Testis (tissue), 3 donors: ENCODE data around the gene FILIP1L. TPM values are rescaled to one million over a fixed set of nuclear protein-coding genes. Genes with fewer than 3 reads are reported as not detected.

Experiments used
- DNase-seq: peaks from one replicate; pipeline ENCODE4 v3.0.0-alpha.2; 2019
- H3K27ac ChIP-seq, 2 donors: fragments of 200-600 bp; sonication (generic); one replicate each; pipeline ENCODE4 v1.5.1; 2019
- H3K27me3 ChIP-seq: fragments of 200-600 bp; sonication (generic); one replicate; pipeline ENCODE4 v1.5.1; 2019
- H3K36me3 ChIP-seq: fragments of 200-600 bp; sonication (generic); one replicate; pipeline ENCODE4 v1.5.1; 2017; ENCODE audit warnings: low read depth; ENCODE audit errors: missing control alignments
- H3K4me1 ChIP-seq: fragments of 200-600 bp; sonication (generic); one replicate; pipeline ENCODE4 v1.5.1; 2019
- H3K4me3 ChIP-seq, 2 donors: fragments of 200-600 bp; sonication (generic); one replicate each; pipeline ENCODE4 v1.5.1; 2017 to 2019
- H3K9me3 ChIP-seq: fragments of 200-600 bp; sonication (generic); one replicate; pipeline ENCODE4 v1.5.1; 2017
- POLR2A ChIP-seq: fragments of 450-650 bp; IDR thresholded peaks from one replicate; pipeline ENCODE4 v1.6.1; 2017; ENCODE audit warnings: antibody characterized with exemption, mild to moderate bottlenecking, moderate library complexity
- WGBS, 2 donors: methylation state at CpG; one replicate each; pipeline ENCODE4 v1.1.5; 2018; 5-methylcytosine and 5-hydroxymethylcytosine counted together
- intact Hi-C: fragments of 100-400 bp; cut with DNase I; formaldehyde crosslinking; loops from one replicate; pipeline ENCODE4 v1.15.1; 2023; ENCODE audit warnings: low total_unique reads
- polyA plus RNA-seq: library from polyadenylated mRNA; stranded (reverse); fragments of 350-450 nt; fragmentation: Illumina TruSeq; extraction: RNeasy Lipid Tissue Mini Kit (QIAGEN cat#74804); gene quantifications from one replicate; pipeline ENCODE4 v1.2.3, GENCODE V29; 2014; ENCODE audit warnings: low read depth, low replicate concordance; ENCODE audit not compliant: insufficient read depth
- total RNA-seq, 2 donors: library from RNA; depleted of rRNA; stranded (reverse); fragments of >200 nt; gene quantifications; one replicate each; pipeline ENCODE4 v1.2.3, GENCODE V29; 2016
- TF ChIP-seq, protein P1 (sequence below), 3 experiments: fragments of 450-650 bp in 2 of 3; fragments of 200-600 bp in 1 of 3; sonication (generic) in 1 of 3; IDR thresholded peaks; one replicate each; pipeline ENCODE4 v1.5.1; 2016 to 2019; ENCODE audit warnings: antibody characterized with exemption in 3 of 3, mild to moderate bottlenecking in 2 of 3, moderate library complexity in 1 of 3

The FILIP1L gene
- total and polyA plus RNA-seq, 3 donors from 2014 or later: 16.5 to 20.1 (median 16.7) TPM

DNA sequence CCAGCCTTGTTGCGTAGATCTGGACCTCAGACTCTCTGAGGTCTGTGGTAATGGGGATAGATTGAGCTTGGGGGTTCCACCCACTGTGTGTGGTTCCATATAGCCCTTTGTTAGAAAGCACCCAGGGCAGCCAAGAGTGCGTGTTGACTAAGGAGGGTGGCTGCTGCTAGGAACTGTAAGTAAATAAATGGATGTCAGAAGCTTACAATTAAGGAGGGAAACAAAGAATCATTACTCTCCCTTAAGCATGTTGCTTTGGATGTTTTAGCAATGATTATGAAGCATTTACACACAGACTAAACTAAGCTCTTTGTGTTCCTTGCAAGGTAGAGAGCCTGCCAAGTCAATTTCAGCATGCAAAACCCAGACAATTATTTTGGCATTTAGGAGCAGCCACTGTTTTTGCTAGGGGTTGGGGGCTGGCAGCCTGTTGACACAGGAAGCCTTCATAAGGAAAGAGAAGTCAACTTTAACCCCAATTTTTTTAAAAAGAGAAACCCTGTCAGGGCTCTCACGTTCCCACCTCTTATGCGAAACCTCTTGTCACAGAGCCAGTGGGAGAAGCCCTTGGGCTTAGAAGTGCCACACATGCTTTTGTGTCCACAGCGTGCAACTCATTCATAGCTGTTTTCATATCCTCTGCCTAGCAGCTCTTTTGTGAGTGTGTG is 168.8 kb downstream of the FILIP1L start:
- 41 to 51% methylated on average over 5 of the region's 5 CpGs for WGBS, 2 donors
- DNase-seq: no peak
- peaks cover 13% of the 10 kb centered on the region for H3K4me1 ChIP-seq
- H3K27me3 ChIP-seq: no peaks in the 10 kb centered on the region
- no peaks in the 10 kb centered on the region for H3K9me3 ChIP-seq
- no peak overlapping the region for H3K4me3 ChIP-seq
- intact Hi-C loops: no loop called here
- no peaks in the 10 kb centered on the region for H3K36me3 ChIP-seq
- TF ChIP-seq POLR2A: no peak
- TF ChIP-seq, protein P1, sequence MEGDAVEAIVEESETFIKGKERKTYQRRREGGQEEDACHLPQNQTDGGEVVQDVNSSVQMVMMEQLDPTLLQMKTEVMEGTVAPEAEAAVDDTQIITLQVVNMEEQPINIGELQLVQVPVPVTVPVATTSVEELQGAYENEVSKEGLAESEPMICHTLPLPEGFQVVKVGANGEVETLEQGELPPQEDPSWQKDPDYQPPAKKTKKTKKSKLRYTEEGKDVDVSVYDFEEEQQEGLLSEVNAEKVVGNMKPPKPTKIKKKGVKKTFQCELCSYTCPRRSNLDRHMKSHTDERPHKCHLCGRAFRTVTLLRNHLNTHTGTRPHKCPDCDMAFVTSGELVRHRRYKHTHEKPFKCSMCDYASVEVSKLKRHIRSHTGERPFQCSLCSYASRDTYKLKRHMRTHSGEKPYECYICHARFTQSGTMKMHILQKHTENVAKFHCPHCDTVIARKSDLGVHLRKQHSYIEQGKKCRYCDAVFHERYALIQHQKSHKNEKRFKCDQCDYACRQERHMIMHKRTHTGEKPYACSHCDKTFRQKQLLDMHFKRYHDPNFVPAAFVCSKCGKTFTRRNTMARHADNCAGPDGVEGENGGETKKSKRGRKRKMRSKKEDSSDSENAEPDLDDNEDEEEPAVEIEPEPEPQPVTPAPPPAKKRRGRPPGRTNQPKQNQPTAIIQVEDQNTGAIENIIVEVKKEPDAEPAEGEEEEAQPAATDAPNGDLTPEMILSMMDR (IDR thresholded peaks at IDR 0.05): no peak
- H3K27ac ChIP-seq: no peak overlapping the region

DNA sequence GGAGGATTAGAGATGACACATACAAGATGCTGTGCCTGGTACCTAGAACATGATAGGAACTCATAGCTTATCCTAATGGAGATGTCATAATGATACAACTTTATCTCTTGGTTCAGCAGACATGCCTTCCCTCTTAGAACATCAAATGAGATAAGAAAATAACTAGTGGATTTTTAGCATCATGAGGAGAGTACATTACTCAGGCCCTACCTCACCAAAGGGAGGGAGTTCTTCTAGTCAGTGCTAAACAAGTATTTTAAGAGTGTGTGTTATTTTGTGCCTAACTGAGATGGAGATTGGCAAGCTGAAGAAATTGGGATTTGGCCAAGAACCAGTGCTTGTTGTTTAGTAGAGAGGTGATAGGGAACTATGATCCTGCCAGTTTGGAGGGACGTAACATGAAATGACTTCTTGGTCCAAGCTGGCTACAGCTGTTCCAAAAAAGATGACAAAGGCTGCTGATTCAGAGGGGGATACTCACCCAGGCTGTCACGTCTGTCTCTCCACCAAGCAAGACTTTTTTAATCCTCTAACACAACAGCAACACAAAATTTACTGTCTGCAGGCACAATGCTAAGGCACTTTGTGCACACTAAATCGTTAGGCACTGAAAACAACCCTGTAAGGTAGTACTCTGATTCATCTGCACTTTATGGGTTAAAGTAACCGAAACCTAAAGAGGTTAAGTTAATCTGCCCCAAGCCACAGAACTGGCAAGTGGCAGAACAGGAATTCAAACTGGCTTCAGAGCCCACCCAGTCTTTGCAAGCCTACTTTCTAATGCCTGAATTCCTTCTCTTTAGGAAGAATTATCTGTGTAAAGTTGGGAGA is 170.2 kb downstream of the FILIP1L start:
- Histone ChIP-seq H3K4me1 (peaks cover 13% of the 10 kb centered on the region), H3K27me3 (no peaks in the 10 kb centered on the region), H3K27ac (no peak overlapping the region), H3K36me3 (no peaks in the 10 kb centered on the region), H3K4me3 (no peak overlapping the region), H3K9me3 (no peaks in the 10 kb centered on the region)
- intact Hi-C loops: no loop called here
- no peak for DNase-seq
- WGBS, 2 donors: 68% methylated on average over 4 of the region's 4 CpGs
- TF ChIP-seq, protein P1 (IDR thresholded peaks at IDR 0.05): no peak
- TF ChIP-seq POLR2A: no peak

DNA sequence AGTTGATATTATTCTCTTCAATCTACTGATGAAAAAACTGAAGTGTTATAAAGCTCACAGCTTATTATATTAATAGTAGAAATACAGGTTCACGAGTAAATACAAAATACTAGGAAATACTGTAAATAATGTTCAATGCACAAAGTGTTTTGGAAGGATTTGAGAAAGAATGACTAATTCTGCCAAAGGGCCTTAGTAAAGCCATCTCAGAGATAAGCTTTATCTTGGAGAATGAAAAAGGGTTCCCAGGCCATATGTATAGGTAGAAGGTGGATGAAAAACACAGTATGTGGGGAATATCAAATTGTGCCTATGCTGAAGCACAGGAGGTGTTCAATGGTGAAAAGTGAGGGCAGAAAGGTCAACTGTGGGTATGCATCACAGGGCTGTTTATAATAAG is 173.1 kb downstream of the FILIP1L start:
- 90 to 95% methylated on average over 1 of the region's 1 CpG for WGBS, 2 donors
- Histone ChIP-seq H3K4me1 (peaks cover 16% of the 10 kb centered on the region), H3K4me3 (no peak overlapping the region), H3K36me3 (no peaks in the 10 kb centered on the region), H3K27ac (no peak overlapping the region), H3K27me3 (no peaks in the 10 kb centered on the region), H3K9me3 (no peaks in the 10 kb centered on the region)
- no peak for TF ChIP-seq POLR2A
- TF ChIP-seq, protein P1 (IDR thresholded peaks at IDR 0.05): no peak
- intact Hi-C loops: no loop called here
- no peak for DNase-seq

DNA sequence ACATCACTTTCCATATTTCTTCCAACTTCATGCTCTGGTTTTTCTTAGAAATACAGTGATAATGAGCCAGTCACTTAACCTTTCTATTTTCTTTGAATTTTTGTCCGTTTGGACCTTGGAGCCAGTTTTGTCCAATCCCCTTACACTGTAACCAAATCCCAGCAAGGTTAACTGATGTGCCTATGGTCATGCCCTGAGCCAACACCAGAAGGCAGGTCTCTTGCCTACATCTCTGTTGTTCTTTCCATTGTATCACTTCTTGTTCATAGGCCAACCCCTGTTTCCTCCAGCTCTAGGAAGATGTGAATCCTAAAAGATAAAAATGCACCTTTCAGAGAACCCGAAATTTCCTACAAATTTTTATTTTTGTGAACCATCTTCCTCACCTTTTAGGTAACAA is 174.0 kb downstream of the FILIP1L start:
- 77 to 80% methylated on average over 2 of the region's 2 CpGs for WGBS, 2 donors
- TF ChIP-seq, protein P1 (IDR thresholded peaks at IDR 0.05): no peak
- TF ChIP-seq POLR2A: no peak
- Histone ChIP-seq H3K9me3 (no peaks in the 10 kb centered on the region), H3K4me3 (no peak overlapping the region), H3K27ac (no peak overlapping the region), H3K4me1 (peaks cover 10% of the 10 kb centered on the region), H3K27me3 (no peaks in the 10 kb centered on the region), H3K36me3 (no peaks in the 10 kb centered on the region)
- DNase-seq: no peak
- intact Hi-C loops: no loop called here
